Measurements from ENCODE around the gene CCDC157.

CCDC157 gene

DNA sequence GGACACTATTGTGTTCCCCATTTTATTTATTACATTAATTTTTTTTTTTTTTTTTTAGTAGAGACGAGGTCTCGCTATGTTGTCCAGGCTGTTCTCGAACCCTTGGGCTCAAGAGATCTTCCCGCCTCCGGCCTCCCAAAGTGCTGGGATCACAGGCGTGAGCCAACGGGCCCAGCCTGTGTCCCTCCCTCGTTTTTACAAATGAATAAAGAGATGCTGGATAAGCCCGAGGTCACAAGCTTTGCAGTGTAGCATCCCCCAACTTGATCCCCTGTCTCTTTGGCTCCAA lies 68.5 kb downstream of the CCDC157 start:
- TF ChIP-seq ZFX (IDR thresholded peaks at IDR 0.05) (no peak), CTCF (conservative IDR thresholded peaks at IDR 0.05) (no peak)
- H3K27ac ChIP-seq: peak overlapping the region; percentile 97

DNA sequence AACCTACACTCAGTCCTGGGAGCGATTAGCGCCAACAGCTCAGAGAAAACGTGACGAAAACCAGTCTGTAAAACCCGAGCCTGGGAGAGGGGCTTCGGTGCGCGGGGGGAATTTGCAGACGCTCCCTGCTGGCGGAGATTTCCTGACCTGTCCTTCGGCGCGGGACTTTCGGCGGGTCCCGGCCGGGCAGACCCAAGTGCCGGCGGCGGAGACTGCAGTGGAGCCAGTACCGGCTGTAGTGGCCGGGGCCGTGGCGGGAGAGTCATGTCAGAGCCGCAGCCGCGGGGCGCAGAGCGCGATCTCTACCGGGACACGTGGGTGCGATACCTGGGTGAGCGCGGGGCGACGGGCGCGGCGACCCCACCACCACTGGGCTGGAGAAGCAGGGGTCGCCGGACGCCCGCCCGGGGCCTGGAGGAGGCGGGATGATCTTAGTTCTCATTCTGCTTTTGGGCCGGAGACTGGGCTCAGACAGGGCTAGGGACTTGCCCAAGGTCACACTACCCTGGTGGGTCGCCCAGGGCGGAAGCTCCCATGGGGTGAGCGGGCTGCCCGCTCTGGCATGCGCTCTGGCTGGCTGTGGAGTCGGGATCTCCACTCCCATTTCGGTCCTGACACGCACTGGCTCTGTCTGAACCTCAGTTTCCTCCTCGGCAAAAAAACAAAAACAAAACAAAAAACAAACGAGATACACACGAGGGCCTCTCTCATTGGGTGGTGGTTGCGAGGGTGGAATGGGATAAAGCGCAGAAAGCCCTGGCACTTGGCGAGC lies 69.0 kb downstream of the CCDC157 start, which contains the start of gene MTFP1:
Gene MTFP1, plus strand, starts transcription at position 153 of the 772 bp plus-strand sequence. Its CDS starts 112 bp downstream, at position 265.
- H3K27ac ChIP-seq: peak within 1 kb of the TSS; percentile 97
- TF ChIP-seq ZFX (IDR thresholded peaks at IDR 0.05) (0 out of 2 replicates have a peak, but pooled peaks have one; percentile 42), CTCF (conservative IDR thresholded peaks at IDR 0.05) (no peak)

All from C4-2B (cell line).